NCI-H460 (cell line): Measurements from ENCODE around the gene RNF39. TPM values are rescaled to one million over a fixed set of nuclear protein-coding genes. Genes with fewer than 3 reads are reported as not detected.

Experiments used
- DNase-seq: peaks from one replicate; pipeline ENCODE4 v3.0.0-alpha.2; 2016; ENCODE audit warnings: low read depth; ENCODE audit errors: extremely low read depth
- total RNA-seq: library from RNA; depleted of rRNA; stranded (reverse); fragments of >200 nt; shearing (Covaris generic); gene quantifications from 2 replicates; pipeline ENCODE4 v1.2.3, GENCODE V29; 2014

RNF39 gene
- total RNA-seq, 1 experiment from 2014 or later: not detected

DNA sequence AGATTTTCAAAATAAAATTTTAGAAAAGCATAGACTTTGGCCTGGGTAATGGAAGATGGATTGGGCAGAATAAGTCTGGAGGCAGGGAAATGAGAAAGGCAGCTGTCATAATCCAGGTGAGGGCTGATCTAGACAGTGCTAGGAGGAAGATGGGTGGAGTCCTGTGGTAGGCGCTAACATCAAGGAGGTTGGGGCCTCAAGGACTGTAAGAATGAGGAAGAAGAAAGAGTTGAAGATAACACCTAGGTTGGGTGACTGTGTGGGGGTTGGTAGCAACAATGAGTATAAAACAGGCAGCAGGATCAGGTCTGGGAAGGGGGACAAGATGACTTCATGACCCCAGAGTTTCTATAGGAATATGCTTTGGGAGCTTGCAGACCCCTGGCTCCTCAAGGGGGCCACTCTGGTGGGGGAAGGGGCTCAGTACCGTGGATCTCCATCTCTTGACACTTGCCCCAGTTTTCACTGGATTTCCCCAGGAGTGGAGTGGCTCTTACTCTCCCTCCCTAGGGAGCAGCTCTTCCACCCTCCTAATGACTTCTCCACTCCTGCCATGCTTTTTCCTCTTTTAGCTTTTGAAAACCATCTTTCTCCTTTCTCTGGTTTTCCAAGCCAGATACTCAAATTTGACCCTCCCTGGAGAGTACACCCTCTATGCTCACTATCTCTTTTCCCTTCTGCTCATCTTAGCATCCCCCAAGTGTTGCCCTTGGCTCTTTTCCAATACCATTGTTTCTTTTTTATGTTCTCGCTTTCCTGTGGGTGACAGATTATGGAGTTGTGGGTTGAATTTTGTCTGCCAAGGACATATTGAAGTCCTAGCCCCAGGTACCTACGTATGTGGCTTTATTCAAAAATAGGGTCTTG, 22.6 kb upstream of the RNF39 start:
- no peak for DNase-seq

- DNase-seq: no peak
These were observed 21.3 kb upstream of the RNF39 start for GRCh38 chr6:30096829-30097228.

- DNase-seq: no peak
These were observed 18.5 kb upstream of the RNF39 start for GRCh38 chr6:30093951-30094661.

DNA sequence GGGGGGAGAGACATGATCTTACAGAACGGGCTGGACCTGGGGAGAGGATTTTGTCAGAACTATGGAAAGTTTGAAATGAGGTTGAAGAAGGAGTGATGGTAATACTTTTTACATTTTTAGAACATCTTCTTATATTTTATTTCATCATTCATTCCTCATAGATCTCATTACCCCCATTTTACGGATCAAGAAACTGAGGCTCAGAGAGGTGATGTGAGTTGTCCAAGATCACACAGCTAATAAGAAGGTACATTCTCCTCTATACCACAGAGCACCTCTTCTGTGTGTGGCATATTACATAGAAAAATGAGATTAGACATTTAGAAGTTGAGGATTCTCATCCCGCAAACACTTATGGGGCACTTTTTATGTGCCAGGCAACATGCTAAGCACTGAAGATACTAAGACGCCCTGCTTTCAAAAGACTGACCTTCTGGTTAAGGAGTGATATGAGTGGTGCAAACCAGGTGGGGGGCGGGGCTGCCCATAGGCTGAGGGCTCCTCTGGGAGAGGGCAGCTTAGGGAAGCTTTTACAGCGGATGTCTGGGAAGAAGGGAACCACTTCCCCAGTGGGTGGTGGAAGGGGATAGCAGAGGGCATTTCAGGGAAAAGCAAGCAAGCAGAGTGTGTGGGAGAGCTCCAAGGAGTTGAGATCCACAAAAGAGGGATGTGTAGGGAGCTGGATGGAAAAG, 17.4 kb upstream of the RNF39 start:
- no peak for DNase-seq

DNA sequence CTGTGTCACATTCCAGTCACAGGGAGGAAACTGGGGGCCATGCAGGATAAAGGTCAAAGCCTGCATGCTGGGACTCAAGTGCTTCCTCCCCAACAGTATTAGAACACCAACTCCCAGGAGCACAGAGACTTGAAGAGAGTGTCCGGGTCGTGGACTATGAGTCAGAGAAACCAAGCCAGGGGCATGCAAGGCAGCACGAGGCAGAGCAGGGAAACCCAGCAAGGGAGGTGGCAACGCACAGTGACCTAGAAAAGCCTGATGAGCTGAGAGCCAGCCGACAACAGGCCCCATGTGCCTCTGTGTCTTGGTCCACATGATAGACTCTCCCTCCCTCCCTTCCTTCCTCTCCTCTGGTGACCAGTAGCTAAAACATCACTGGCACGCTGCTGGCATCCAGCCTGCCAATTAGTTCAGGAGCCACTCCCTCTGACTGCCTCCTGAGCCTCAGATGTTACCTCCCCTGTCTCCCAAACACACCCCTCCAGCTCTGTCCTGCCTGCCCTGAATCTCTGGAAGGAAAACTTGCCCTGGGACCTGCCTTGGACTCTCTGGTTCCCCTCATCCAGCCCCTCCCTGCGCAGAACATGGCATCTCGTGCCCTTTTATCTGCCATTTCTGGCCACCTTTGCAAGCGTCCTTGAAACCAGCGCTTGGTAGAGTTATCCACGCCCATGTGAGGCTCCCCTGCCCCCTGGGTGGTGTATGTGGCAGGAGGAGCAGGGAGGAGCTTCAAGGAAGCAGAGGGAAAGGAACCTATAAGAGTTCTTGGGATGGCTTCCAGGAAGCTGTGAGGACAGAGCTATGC, 16.2 kb upstream of the RNF39 start:
- DNase-seq: peak; percentile 57

DNA sequence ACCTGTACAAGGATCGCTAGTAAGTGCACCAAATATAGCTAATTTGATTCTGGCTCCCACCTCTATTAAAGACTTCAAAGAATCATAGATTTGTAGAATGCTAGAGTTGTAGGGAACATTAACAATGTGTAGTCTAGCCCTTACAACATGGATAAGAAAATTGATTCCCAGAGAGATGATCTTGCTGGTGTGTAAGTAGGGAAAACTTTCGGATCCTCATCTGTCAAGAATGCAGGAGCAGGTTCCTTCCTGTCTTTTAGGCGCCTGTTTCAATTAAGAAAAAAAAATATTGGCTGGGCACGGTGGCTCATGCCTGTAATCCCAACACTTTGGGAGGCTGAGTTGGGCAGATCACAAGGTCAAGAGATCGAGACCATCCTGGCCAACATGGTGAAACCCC, 12.3 kb upstream of the RNF39 start:
- DNase-seq: no peak

GRCh38 chr6:30077218-30077617, 1.6 kb upstream of the RNF39 start:
- no peak for DNase-seq

GRCh38 chr6:30075790-30076732, 492 bp upstream of the RNF39 start:
- DNase-seq: no peak

- DNase-seq: no peak
These were observed 1.1 kb downstream of the RNF39 start for GRCh38 chr6:30074331-30075093.

DNA sequence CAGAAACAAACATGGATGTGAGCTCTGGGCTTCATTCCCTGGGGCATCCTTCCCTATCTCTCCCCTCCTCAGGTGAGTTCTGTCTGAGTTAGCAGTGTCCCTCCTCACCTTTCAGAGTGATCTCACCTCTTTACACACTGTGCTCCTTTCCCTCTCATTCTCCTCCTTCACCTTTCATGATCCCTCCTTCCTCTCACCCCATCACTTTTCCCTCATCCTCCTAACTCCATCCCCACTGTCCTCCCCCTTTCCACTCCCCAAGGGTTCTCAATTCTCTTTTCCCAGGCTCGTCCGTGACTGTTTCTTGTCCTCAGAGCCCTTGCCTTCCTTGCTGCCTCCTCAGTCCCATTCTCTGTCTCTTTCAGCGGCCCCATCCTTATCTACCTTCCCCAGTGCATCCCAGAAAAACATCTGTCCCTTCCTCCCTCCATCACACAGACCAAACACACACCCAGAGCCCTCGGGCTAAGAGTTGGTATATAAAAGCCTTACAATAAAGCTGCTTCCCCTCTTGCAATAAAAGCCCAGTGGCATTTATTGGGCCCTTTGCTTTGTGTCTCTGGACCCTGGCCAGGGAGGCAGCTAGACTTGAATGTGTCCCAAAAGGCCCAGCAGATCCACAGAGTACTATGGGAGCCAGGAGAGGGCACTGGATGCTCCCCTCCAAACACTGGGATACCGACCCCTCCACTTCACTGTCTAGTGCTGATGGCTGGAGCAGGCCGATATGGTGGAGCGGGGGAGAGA, 1.9 kb downstream of the RNF39 start:
- no peak for DNase-seq

DNA sequence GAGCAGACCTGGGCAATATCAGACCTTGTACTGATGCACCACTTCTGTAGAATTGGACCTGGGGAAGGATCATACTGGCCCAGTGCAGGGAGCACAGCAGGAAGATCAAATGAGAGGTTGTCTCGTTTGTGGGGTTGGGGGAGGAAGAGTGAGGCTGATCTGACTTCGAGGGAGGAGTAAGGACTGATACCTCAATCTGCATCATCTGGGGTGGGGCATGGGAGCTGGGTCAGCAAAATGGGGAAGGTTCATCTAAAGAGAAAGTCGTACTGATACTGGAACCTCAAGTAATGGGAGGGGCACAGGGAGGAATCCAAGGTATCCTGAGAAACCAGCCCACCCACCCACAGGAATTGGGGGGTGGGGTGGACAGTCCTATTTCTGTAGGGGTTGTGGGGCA, 3.7 kb downstream of the RNF39 start:
- no peak for DNase-seq

- DNase-seq: no peak
These were observed 4.3 kb downstream of the RNF39 start for GRCh38 chr6:30071081-30071818.

DNA sequence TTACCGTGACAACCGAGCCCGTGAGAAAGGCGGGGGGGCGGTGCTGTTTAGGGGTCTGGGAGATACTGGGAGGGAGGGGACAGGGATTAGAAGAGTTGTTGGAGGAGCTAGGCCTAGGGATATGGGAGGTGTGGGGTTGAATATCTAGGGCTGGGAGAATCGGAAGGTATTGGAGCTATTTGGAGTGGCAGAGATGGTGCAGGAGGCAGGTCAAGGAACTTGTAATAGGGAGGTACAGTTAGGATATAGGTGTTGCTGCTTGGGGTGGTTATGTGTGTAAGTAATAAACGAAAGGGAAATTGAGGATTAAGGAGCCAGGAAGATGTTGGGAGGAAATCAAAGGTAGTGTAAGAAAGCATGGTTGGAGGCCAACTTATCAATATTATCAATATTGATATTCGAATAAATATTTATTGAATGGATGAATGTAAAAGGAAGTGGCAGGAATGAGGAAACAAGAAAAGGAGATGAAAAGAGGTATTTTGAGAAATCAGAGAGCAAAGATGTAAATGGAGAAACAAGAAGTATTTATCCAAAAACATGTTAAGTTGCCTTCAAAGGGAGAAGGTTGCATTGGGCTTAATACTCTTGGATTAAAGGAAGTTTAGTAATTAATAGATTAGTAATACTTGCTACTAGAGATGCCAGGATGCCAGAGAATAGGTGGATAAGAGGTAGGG, 8.0 kb downstream of the RNF39 start:
- no peak for DNase-seq

GRCh38 chr6:30066577-30067459, 8.8 kb downstream of the RNF39 start, which contains the start of gene PPP1R11:
PPP1R11 (plus strand) TSS chr6:30067198; CDS start chr6:30067411, 213 bp downstream.
- DNase-seq: peak; percentile 98

DNA sequence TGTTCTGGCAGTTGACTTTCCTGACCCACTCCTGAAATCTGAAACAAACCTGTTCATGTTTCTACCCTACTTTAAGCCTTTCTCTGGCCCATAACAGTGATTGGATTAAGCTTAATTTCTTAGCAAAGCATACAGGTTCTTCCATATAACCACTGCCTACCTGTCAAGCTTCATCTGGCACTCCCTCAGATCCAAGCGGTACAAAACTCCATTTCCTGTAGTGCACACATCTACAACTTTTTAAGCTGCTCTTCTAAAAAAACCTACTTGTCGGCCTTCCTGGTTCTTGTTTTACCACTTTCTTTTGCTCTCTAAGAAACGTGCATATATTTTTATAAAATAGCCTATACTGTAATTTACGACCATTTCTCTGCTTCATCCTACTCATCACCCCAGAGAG, 9.5 kb downstream of the RNF39 start:
- no peak for DNase-seq

DNA sequence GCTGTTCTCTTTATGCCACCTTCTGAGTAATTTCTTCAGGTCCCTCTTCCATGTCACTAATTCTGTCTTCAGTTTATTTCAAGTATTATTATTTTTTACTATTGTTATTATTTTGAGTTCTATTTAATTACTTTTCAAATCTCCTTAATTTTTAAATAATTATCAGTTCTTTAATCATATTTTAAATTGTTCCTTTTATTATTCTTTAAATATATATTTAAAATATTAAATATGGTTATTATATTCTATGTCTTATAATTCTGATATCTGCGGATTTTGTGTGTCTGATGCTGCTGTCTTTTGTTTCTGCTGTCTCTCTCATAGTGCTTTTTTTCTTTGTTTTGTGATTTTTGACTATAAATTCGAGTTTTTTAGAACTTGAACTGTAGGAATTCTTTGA, 12.3 kb downstream of the RNF39 start:
- DNase-seq: no peak
